ENCODE measurements around the gene DNAH5.
"Not testable (repeated sequence)": the region's sequence is repeated elsewhere in the genome, so short reads cannot be mapped to it uniquely, and the experiment has no call there.

DNAH5 gene

GRCh38 chr5:13831351-13831750, 113.1 kb downstream of the DNAH5 start:
- DNase-seq = no peak

GRCh38 chr5:13830536-13830935, 114.0 kb downstream of the DNAH5 start:
- no peak for DNase-seq

GRCh38 chr5:13821366-13821765, 123.1 kb downstream of the DNAH5 start:
- DNase-seq = no peak

- DNase-seq = no peak
Measured at GRCh38 chr5:13816126-13816525, 128.4 kb downstream of the DNAH5 start.

GRCh38 chr5:13814301-13814700, 130.2 kb downstream of the DNAH5 start:
- no peak for DNase-seq

- DNase-seq = no peak
Measured at GRCh38 chr5:13809921-13810320, 134.6 kb downstream of the DNAH5 start.

- no peak for DNase-seq
Measured at GRCh38 chr5:13804336-13804735, 140.2 kb downstream of the DNAH5 start.

GRCh38 chr5:13798569-13798968, 145.9 kb downstream of the DNAH5 start:
- DNase-seq = not testable (repeated sequence)

GRCh38 chr5:13785781-13786415, 158.6 kb downstream of the DNAH5 start:
- no peak for DNase-seq

GRCh38 chr5:13783726-13784125, 160.8 kb downstream of the DNAH5 start:
- no peak for DNase-seq

- no peak for DNase-seq
Measured at GRCh38 chr5:13780081-13780480, 164.4 kb downstream of the DNAH5 start.

- DNase-seq = no peak
Measured at GRCh38 chr5:13773649-13774048, 170.8 kb downstream of the DNAH5 start.

- no peak for DNase-seq
Measured at GRCh38 chr5:13771011-13771571, 173.4 kb downstream of the DNAH5 start.

GRCh38 chr5:13766236-13766635, 178.3 kb downstream of the DNAH5 start:
- DNase-seq = no peak

- no peak for DNase-seq
Measured at GRCh38 chr5:13763719-13764118, 180.8 kb downstream of the DNAH5 start.

GRCh38 chr5:13749766-13750165, 194.7 kb downstream of the DNAH5 start:
- DNase-seq = no peak

GRCh38 chr5:13746026-13746425, 198.5 kb downstream of the DNAH5 start:
- DNase-seq = no peak

- DNase-seq = no peak
Measured at GRCh38 chr5:13745508-13745907, 199.0 kb downstream of the DNAH5 start.

- no peak for DNase-seq
Measured at GRCh38 chr5:13740471-13740870, 204.0 kb downstream of the DNAH5 start.

GRCh38 chr5:13739479-13739878, 205.0 kb downstream of the DNAH5 start:
- no peak for DNase-seq

- no peak for DNase-seq
Measured at GRCh38 chr5:13735691-13736090, 208.8 kb downstream of the DNAH5 start.

GRCh38 chr5:13731121-13731628, 213.3 kb downstream of the DNAH5 start:
- DNase-seq = no peak

- no peak for DNase-seq
Measured at GRCh38 chr5:13708906-13709305, 235.6 kb downstream of the DNAH5 start.

- no peak for DNase-seq
Measured at GRCh38 chr5:13708432-13708831, 236.1 kb downstream of the DNAH5 start.

- DNase-seq = no peak
Measured at GRCh38 chr5:13704396-13704795, 240.1 kb downstream of the DNAH5 start.

All from NCI-H1694 (cell line).